SW 1271 (cell line): ENCODE measurements around the gene CD2.
A peak's percentile ranks its signal among the peaks of the same experiment; 100 is the strongest.
"Not testable (repeated sequence)": the region's sequence is repeated elsewhere in the genome, so short reads cannot be mapped to it uniquely, and the experiment has no call there.

ENCODE experiments used
- DNase-seq, 2 experiments: peaks; one replicate each; lab custom pipeline; 2025; lab: John Stamatoyannopoulos, UW

Gene CD2

DNA sequence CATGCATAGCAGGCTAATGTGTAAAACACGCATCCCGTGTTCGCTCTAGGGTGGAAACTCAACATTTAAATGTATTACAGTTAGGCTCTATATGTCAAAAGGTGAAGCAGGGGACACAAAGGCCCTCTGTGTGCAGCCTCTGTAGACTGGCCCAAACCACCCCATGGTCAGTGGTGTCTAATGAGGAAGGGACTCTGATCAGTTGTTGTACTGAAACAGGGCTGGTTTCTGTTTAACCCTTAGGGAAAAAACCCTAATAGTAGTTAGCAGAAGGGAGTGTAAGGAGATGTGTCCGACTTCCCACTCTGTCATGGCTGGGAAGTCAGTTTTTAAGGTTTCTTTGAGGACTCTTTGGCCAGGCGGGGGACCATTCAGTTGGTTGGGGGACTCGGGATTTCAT lies 21.5 kb upstream of the CD2 start:
- no peak for DNase-seq

DNA sequence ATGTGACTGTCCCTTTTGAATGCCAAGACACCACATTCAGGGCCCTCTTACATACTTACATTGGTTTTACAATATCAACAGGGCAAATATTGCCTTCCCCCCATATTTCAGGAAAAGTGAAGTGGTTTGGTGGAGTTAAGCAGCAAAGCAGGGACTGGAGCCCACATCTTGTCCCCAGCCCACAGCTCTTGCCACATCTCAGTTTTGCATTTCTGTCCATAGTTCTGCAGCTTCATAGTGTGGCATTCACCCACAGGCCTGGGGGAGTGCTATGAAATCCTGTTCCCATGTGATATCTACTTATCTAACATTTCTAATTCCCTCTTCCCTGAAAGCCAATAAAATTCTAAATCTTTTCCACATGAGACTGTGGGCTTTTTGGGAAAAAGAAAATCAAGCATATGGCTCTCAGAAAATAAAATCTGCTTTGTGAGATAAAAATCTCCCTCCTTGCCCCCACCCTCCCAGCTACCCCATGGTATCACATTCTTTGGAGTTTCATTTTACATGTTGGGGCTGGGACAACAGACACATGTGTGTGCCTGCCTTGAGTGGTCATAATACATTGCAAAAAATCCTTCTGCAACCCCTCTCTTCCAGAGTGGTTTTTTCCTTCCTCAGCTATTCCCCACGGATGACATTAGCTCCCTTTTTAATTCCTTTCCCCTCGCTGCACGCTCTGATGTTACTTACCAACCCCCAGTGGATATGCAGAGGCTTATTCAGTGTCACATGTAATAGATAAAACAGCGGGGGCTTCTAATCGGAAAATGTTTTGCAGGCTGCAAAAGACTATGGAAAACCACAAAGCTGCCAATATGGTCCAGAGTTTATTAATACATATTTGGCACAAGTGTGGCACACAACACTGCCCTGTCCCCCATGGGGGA lies 20.5 kb upstream of the CD2 start:
- no peak for DNase-seq

DNA sequence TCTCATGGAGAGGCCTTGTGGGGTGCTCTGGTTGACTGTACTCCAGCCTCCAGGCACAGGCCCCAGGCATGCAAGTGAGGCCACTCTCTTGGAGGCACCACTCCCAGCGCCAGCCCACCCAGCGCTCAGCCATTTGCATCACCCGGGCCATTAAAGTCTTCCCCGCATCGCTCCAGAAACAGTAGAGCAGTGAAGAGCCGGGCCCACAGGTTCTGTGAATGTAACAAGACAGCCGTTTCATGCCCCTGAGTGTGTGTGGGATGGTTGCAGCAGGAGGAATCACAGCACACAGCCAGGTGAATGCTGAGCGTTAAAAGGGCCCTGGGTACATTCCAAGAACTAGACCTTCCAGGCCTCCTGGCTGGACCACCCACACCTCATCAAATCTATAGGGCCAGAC lies 19.0 kb upstream of the CD2 start:
- no peak for DNase-seq

DNA sequence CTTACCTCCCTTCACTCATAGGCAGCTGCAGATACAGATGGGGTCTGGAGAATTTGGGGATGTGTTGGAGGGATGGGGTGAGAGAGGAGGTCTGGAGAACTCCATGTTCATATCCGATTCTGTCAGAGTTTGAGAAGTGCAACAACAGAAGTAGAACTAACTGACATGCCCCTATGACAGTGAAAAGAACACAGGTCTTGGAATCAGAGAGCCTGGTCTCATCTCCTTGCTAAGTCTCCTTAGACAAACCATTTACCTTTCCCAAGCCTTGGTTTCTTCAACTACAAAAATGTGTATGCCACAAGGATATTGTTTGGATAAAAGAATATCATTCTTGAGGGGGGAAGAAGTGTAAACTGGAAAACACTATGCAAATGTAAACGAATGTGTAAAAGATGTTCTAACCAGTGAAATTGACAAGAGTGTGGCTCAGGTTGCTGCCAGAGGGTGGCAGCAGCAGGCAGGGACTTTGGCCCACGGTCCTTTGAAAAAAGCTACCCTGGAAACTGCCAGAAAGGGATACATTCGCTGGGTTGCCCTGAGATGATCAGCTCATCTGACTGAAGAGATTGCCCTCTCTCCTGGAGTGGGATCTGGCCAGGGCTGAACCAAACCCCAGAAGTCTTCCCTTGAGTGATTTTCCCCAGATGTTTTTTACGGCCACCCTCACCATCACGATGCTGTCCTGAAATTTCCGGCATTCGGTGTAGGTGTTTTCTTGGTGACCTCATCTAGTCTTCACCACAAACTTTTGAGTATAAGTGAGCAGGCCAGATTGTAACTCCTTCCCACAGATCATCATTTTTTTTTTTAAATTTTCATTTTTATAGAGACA lies 17.0 kb upstream of the CD2 start:
- peak in 1 of 2 experiments; percentile 21 for DNase-seq

DNA sequence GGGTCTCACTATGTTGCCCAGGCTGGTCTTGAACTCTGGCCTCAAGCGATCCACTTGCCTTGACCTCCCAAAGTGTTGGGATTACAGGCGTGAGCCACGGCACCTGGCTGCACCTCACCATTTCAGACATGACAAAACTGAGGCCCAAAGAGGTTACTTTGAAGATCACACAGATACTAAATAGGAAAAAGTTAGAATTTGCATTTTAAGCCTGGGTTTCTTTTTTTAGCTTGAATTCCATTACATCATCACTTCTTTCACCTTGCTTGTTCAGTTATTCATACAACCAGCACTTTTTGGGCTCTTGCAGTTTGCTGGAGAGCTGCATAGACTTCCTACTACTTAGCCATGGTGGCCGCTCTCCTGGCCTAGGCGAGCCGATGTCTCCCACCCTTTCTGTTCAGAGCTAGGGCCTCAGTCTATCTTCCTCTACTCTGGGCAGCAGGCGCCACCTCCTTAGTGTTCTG lies 16.3 kb upstream of the CD2 start:
- no peak for DNase-seq

DNA sequence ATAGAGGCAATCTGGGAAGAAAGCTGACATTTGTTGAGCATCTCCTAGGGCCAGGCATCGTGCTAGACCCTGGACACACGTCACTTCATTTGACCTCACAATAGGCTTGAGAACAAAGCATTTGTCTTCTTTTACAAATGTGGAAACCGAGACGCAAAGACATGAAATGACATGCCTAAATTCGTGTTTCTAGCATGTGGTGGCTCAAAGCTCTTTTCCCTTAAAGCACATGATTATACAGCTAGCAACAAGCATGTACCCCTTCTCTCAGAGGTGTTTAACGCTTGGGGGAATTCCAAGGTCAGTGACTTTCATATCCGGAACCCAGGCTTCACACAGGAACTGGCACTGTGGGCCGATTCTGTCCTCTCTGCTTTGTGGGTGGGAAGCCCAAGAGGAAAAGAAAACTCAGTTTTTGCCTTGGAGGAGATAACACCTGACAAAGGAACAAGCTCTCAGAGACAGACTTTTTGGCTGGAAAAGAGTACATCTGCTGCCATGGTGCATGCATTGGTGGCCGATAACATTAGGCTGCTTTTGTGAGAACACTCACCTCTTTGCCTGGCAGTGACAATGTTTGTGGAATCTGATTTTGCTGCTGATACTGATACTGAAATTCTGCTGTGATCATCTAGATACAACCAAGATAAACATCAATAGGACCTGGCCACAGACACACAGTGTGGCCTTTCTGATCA lies 15.4 kb upstream of the CD2 start:
- DNase-seq = no peak

DNA sequence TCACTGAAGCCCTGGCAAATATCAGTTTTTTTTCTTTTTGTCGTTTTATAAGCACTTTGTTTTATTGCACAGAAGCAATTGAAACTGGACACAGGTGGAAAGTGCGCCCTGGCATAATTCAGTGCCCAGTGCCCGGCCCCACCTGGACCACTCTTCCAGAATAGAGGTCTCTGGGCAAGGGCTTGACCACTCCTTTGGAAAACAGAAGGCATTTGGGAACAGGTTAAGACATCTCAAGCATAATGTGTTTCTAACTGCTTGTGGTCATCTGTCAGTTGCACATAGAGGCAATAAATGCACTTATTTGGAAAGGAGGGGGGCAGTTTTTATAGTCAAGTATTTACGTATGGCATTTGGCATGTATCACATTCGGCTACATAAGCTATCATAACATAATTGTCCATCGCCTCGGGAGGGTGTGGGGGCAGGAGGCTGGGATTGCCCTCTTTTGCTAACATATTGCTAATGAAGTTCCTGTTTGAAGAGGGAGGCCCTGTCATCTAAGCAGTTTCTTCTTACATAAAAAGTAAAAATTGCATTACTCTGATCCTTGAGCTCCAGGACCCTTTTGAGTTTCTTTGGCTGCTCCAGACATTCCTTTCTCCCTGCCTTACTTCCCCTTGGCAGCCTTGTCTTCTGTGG lies 14.7 kb upstream of the CD2 start:
- DNase-seq = no peak

DNA sequence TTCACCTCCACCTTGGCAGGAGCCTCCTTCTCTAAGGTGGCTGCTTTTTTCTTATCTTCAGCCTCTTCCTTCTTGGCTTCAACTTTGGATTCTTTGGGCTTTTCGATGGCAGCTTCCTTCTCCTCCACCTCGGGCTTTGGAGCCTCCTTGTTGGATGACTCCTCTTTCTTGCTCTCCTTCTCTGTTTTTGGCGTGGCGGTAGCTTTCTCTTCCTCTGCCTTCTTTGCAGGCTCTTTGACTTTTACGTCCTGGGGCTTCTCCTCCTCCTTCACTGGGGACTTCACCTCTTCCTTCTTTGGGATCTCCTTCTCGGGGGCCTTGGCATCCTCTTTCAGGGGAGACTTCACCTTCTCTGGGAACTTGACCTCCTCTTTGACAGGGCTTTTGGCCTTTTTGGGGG lies 13.9 kb upstream of the CD2 start:
- no peak for DNase-seq

DNA sequence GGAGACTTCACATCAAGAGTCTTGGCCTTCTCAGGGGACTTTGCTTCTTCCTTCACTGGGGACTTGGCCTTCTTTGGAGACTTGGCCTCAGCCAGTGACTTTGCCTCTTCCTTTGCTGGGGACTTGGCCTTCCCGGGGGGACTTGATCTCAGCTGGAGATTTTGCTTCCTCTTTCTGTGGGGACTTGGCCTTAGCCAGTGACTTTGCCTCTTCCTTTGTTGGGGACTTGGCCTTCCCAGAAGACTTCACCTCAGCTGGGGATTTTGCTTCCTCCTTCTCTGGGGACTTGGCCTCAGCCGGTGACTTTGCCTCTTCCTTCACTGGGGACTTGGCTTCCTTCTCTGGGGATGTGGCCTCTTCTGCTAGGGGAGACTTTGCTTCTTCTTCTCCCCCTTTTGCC lies 13.5 kb upstream of the CD2 start:
- no peak for DNase-seq

DNA sequence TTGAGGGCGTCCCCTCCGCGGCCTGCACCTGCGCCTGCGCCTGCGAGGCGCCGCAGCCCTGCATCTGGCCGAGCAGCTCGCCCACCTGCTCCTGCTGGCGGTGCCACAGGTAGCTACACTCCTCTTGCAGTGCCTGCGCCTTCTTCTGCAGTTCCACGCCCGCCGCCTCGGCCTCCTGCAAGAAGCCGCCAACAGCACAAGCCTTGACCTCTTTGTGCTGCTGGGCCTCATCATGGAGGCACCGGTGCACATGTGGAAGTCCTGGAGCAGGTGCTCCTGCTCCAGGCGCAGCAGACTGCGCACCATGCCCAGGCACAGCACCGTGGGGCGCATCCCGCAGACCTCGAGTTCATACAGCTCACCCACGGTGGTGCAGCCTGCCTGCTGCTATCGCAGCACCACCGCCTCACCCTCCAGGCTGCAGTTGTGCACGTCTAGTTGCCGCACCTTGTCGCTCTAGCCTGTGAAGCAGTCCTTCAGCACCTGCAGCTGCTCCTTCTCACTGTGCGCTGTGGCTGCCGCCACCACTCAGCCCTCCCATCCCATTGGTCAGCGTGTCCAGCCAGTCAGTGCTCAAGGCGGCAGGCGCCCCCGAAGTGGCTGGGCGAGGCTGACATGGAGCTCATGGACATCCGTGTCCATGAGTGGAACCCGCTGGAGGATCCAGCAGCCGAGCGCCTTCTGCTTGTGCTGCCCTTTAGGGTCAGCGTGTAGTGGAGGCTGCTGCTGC lies 12.2 kb upstream of the CD2 start:
- DNase-seq = no peak

DNA sequence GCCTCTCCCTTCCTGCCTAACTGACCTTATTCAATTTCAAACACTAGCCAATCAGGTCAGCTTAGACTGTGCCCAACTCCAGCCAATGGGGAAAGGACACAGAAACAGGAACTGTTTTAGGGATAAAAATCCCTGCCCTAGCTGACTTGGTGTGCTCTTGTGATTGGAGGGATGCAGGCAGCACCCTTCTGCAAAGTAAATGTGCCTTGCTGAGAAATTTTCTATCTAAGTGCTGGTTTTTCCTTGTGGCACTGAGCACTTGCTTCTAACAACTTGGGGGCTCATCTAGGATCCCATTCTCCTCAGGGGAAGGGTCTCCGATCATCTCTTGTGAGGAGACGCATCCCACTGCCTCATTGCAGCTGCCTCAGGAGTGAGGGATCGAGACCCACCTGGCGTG lies 10.7 kb upstream of the CD2 start:
- no peak for DNase-seq

DNA sequence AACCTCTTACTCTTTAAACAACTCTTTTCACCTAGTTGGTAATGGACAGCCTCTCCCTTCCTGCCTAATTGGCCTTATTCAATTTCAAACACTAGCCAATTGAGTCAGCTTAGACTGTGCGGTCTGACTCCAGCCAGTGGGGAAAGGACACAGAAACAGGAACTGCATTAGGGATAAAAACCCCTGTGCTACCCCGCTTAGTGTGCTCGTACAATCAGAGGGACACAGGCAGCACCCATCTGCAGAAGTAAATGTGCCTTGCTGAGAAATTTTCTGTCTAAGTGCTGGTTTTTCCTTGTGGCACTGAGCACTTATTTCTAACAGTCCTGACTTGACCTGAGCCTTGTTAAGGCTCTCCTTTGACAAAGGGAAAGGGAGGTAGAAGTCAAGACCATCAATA lies 6.0 kb upstream of the CD2 start:
- no peak for DNase-seq

DNA sequence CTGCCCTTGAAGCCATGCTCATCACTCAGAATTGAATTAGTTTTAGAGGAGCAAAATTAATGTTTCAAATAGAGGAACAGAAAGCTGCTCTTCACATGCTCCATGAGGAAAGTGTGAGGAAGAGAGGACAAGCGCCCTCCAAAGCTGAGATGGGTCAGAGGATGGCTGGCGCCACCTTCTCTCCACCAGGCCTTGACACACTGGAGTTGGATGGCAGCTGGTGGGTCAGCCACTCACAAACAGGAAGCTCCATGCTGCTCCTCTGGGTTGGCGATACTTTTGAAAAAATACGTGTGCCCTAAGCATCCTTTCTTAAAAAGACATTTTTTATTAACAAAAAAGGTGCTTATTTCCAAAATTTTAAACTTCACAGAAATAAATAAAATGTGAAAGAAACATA lies 3.1 kb upstream of the CD2 start:
- DNase-seq = no peak

DNA sequence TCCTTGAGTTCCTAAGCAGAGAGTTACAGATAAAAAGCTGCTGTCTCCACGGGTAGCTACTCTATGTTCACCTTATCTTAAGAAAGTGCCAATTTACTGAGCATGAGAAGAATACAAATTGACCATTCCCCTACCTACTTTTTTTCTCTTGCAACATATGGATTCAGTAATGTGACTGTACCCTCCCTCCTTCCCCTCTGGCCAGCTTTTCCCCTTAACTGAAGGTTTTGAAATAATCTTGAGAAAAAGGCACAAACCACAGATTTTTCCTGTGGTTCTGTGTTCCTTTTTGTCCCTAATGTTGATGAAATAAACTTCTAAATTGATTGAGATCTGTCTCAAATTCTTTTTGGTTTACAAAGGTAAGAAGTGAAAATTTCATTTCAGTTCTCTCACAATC lies 2.6 kb upstream of the CD2 start:
- DNase-seq = no peak

DNA sequence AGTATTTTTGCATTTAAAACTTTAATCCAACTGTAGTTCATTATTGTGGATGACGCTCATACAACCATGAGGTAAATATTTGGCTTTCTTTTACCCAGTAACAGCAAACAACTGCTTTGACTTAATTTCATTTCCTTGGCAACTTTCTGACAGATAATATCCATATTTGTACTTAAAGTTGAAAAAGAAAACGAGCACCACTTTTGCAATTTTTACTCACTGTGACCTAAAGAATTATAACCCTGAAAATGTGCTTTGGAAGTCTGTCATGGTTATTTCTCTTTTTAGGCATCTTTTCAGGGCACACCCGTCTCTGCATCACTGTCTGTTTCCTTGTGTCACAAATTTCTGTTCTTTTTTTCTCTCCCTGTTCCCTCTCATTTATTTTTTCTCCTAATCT lies 918 bp upstream of the CD2 start:
- DNase-seq = no peak

DNA sequence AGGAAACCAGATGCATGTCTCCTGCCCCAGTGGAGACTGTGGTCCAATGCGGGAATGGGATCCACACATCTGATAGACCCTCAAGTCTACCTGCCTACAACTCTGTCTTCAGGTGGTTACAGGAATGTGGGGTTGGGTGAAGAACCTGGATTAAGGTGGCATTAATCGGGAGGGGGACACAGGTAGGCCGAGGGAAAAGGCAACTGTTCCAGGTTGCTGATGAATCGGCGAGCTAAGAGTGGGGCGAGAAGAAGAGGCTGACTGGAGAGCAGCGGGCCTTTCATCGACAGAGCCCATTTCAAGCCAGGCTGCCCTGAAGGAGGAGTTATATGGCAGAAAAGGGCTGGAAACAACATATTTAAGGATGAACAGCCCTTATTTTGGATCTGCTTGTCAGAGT lies 836 bp downstream of the CD2 start:
- DNase-seq = no peak

DNA sequence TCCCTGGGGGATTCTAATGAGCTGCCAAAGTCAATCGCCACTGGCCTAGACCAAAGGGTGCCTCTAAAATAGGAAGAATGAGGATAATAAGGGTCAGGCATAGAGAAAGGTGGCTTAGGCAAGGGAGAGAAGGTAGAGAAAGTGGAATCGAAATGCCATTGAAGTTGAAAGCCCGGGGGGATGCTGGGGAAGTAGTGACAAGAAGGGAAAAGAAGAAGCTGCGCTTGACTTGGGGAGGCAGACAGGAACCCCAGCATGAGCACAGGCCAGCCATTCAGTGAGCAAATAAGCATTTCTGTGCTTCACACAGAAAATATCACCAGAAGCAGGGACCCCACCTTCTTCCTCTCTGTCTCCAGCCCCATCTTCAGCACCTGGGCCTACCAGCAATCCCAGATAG lies 1.5 kb downstream of the CD2 start:
- no peak for DNase-seq

DNA sequence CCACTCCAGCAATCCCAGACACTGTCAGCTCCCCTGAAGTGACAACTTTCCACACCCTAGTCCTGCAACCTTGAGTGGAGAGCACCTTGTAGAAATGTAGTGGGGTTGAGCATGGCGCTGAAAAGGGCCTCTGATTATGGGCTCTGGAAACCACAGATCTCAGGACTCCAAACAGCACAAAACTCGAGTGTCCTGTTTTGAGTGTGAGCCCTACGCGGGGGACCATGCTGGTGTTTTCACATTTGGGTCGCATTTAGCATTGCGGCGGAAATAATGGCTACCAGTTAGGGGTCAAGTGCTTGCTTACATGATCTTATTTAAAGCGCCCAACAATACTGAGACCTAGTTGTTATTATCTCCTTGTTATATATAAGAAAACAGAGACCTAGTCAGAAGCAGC lies 1.9 kb downstream of the CD2 start:
- DNase-seq = not testable (repeated sequence)

DNA sequence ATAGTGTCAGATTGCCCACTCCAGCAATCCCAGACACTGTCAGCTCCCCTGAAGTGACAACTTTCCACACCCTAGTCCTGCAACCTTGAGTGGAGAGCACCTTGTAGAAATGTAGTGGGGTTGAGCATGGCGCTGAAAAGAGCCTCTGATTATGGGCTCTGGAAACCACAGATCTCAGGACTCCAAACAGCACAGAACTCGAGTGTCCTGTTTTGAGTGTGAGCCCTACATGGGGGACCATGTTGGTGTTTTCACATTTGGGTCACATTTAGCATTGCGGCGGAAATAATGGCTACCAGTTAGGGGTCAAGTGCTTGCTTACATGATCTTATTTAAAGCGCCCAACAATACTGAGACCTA lies 4.2 kb downstream of the CD2 start:
- not testable (repeated sequence) for DNase-seq

DNA sequence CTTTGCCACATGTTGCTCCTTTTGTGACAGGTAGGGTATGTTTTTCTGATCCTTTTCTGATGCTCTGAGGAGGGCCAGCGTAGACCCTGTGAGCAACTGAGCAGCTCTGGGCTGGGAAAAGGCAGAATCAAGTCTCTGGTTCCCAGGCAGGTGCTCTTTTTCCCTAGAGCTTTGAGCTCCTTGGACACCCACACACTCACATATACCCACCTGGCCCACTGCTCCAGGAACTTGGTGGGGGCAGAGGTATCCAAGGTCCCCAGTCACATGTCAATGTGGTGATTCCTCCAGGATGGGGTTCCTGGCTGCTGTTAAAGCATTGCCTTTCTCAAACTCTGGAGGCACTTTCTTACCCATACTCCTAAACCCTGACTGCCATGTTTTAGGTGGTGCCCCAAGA lies 5.4 kb downstream of the CD2 start:
- DNase-seq = no peak

DNA sequence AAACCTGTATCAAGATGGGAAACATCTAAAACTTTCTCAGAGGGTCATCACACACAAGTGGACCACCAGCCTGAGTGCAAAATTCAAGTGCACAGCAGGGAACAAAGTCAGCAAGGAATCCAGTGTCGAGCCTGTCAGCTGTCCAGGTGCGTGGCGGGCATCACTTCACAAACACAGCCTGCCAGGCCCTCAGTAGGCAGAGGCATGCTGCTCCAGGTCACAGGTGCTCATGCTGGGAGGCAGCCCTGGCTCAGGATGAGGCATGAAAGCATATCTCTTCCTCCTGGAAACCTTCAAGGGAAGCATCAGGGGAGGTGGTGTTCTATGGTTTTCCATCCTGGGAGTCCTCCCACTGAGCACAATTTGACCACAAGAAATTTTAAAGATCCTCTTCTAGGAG lies 6.3 kb downstream of the CD2 start:
- DNase-seq = no peak
